ENCODE measurements around the gene SAFB. TPM values are rescaled to one million over a fixed set of nuclear protein-coding genes. Genes with fewer than 3 reads are reported as not detected.

Gene SAFB
- total and polyA plus RNA-seq, 11 donors: 22.3 to 59.6 (median 48.0) TPM

GRCh38 chr19:5695649-5696195 lies 72.8 kb downstream of the SAFB start:
- intact Hi-C loops (cut with DNase I): no loop called here
- 81 to 87% (median 86%) methylated on average over 4 to 28 of the region's 28 CpGs for whole genome bisulfite sequencing, 4 donors
- H3K4me1 ChIP-seq: peaks cover 4 to 32% (median 18%) of the 10 kb centered on the region in 12 donors
- no peaks in the 10 kb centered on the region for H3K9me3 ChIP-seq
- DNase-seq (peak in 1 of 5 donors; percentile 57), ATAC-seq (no peak)
- no peak overlapping the region for H3K4me3 ChIP-seq
- H3K27ac ChIP-seq: no peak overlapping the region
- H3K27me3 ChIP-seq: no peaks in the 10 kb centered on the region
- H3K36me3 ChIP-seq: peaks cover 0 to 88% (median 83%) of the 10 kb centered on the region in 9 donors
- no peak for TF ChIP-seq POLR2A (IDR thresholded peaks at IDR 0.05)
- TF ChIP-seq CTCF (IDR thresholded peaks at IDR 0.05): no peak

- DNase-seq: peak in 2 of 5 donors; percentile 28 to 60
- intact Hi-C loops (cut with DNase I): no loop called here
- Histone ChIP-seq H3K9me3 (no peaks in the 10 kb centered on the region), H3K36me3 (peaks cover 0 to 95% (median 88%) of the 10 kb centered on the region in 9 donors), H3K27ac (no peak overlapping the region), H3K4me3 (no peak overlapping the region), H3K27me3 (no peaks in the 10 kb centered on the region), H3K4me1 (peaks cover 4 to 25% (median 15%) of the 10 kb centered on the region in 12 donors)
- TF ChIP-seq CTCF (IDR thresholded peaks at IDR 0.05) (no peak), POLR2A (IDR thresholded peaks at IDR 0.05) (no peak)
- 85 to 91% (median 89%) methylated on average over 14 to 42 of the region's 42 CpGs for WGBS, 4 donors
- ATAC-seq: no peak
These were observed 73.5 kb downstream of the SAFB start for GRCh38 chr19:5696196-5697021.

DNA sequence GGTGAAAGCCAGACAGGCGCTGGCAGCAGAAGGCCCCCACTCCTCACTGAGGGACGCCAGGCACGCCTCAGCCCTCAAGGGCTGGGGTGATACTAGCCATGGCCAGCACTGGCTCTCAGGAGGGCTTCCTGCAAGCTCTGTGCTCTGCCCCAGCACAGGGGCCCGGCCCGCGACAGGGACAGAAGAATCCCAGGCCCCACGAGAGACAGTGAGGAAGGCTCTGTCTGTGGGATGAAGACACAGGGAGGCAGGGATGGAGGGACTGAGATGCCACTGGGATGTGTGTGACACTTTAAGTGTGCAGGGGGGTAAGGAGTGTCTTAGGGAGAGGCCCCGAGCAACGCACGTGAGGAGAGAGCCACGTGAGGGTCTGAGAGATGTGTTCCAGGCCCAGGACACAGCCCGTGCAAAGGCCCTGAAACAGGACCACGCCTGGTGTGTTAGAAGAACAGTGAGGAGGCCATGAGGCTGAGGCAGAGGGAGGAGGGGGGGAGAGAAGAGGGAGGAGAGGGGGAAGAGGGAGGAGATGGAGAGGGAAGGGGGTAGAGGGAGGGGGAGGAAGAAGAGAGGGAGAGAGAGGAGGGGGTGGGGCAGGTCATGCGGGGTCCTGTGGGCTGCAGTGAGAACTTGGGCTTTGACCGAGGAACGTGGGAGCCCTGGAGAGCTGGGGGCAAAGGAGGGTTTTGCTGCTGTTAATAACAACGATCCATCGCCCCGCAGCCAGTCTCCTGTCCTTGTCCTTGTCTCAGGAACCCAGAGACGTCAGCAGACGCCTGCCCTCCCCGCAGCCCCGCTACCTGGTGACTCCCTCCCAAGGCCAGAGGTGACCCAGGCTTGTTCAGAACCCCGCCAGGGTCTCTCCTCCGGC lies 74.4 kb downstream of the SAFB start:
- TF ChIP-seq CTCF (IDR thresholded peaks at IDR 0.05) (no peak), POLR2A (IDR thresholded peaks at IDR 0.05) (no peak)
- peak in 1 of 4 donors; percentile 12 for ATAC-seq
- Histone ChIP-seq H3K27me3 (no peaks in the 10 kb centered on the region), H3K4me3 (no peak overlapping the region), H3K27ac (no peak overlapping the region), H3K36me3 (peaks cover 0 to 90% (median 81%) of the 10 kb centered on the region in 9 donors), H3K4me1 (peaks cover 0 to 17% (median 6%) of the 10 kb centered on the region in 12 donors), H3K9me3 (no peaks in the 10 kb centered on the region)
- DNase-seq: no peak
- intact Hi-C loops (cut with DNase I): no loop called here
- 74 to 80% (median 76%) methylated on average over 22 to 25 of the region's 25 CpGs for WGBS, 4 donors
